Measurements from ENCODE around the gene NFKBIE. TPM values are rescaled to one million over a fixed set of nuclear protein-coding genes. Genes with fewer than 3 reads are reported as not detected.

Gene NFKBIE
- total RNA-seq, 2 experiments from 2014 or later = 13.3 to 17.9 TPM

GRCh38 chr6:44255871-44256774 is 9.2 kb downstream of the NFKBIE start:
- Mint-ChIP-seq H3K9me3 (no peaks in the 10 kb centered on the region), H3K4me1 (ENCODE audit: low read depth) (peaks cover 66% of the 10 kb centered on the region), H3K27ac (peak overlapping the region; percentile 85), H3K4me3 (peak overlapping the region; percentile 85), H3K27me3 (no peaks in the 10 kb centered on the region), H3K36me3 (ENCODE audit: low read depth) (peaks cover 43% of the 10 kb centered on the region)
- ATAC-seq (peak; percentile 21), DNase-seq (peak; percentile 41)
- no peak for TF ChIP-seq CTCF (IDR thresholded peaks at IDR 0.05)
- intact Hi-C loops (cut with micrococcal nuclease) = no loop called here
- ChIA-PET CTCF (interaction anchor here (0.9 to 3.8 kb wide), 18 partner anchors 8 to 160 kb away, joined by 3 to 47 read pairs (median 6); partner anchors contain the start of genes HSP90AB1, SLC29A1 and TMEM151B), POLR2A (interaction anchor here (0.7 to 17.2 kb wide), 17 partner anchors 7 to 102 kb away, joined by 3 to 486 read pairs (median 5); partner anchors contain the start of genes AARS2, HSP90AB1, SLC29A1 and TMEM151B)

GRCh38 chr6:44255105-44255808 is 10.1 kb downstream of the NFKBIE start:
- Mint-ChIP-seq H3K4me3 (peak overlapping the region; percentile 85), H3K27me3 (no peaks in the 10 kb centered on the region), H3K36me3 (ENCODE audit: low read depth) (peaks cover 48% of the 10 kb centered on the region), H3K27ac (peak overlapping the region; percentile 85), H3K9me3 (no peaks in the 10 kb centered on the region), H3K4me1 (ENCODE audit: low read depth) (peaks cover 66% of the 10 kb centered on the region)
- intact Hi-C loops (cut with micrococcal nuclease) = no loop called here
- TF ChIP-seq CTCF (IDR thresholded peaks at IDR 0.05) = no peak
- DNase-seq (peak; percentile 41), ATAC-seq (peak; percentile 1)
- CTCF ChIA-PET = interaction anchor here (1.1 to 3.8 kb wide), 7 partner anchors 8 to 160 kb away, joined by 3 to 47 read pairs (median 10); partner anchors contain the start of gene HSP90AB1
- POLR2A ChIA-PET = interaction anchor here (0.8 to 17.2 kb wide), 12 partner anchors 8 to 130 kb away, joined by 3 to 486 read pairs (median 4); partner anchors contain the start of genes AARS2, HSP90AB1 and SLC29A1

- DNase-seq (peak; percentile 42), ATAC-seq (peak; percentile 1)
- no peak for TF ChIP-seq CTCF (IDR thresholded peaks at IDR 0.05)
- intact Hi-C loops (cut with micrococcal nuclease) = no loop called here
- H3K9me3 Mint-ChIP-seq = no peaks in the 10 kb centered on the region
- peaks cover 56% of the 10 kb centered on the region for H3K36me3 Mint-ChIP-seq (ENCODE audit: low read depth)
- ChIA-PET POLR2A (interaction anchor here (0.8 to 17.2 kb wide), 14 partner anchors 8 to 130 kb away, joined by 3 to 486 read pairs (median 4); partner anchors contain the start of genes AARS2, HSP90AB1 and SLC29A1), CTCF (interaction anchor here (0.8 to 3.2 kb wide), 8 partner anchors 7 to 159 kb away, joined by 3 to 12 read pairs (median 6); no protein-coding TSS in a partner anchor)
- H3K27ac Mint-ChIP-seq = peak overlapping the region; percentile 85
- peaks cover 74% of the 10 kb centered on the region for H3K4me1 Mint-ChIP-seq (ENCODE audit: low read depth)
- H3K4me3 Mint-ChIP-seq = peak overlapping the region; percentile 85
- H3K27me3 Mint-ChIP-seq = no peaks in the 10 kb centered on the region
These were observed 10.9 kb downstream of the NFKBIE start for GRCh38 chr6:44254191-44255104.

GRCh38 chr6:44253307-44254101 is 11.8 kb downstream of the NFKBIE start:
- Mint-ChIP-seq H3K9me3 (no peaks in the 10 kb centered on the region), H3K4me1 (ENCODE audit: low read depth) (peaks cover 81% of the 10 kb centered on the region), H3K4me3 (peak overlapping the region; percentile 5), H3K27me3 (no peaks in the 10 kb centered on the region), H3K36me3 (ENCODE audit: low read depth) (peaks cover 61% of the 10 kb centered on the region), H3K27ac (peak overlapping the region; percentile 59)
- peak; percentile 71 for TF ChIP-seq CTCF (IDR thresholded peaks at IDR 0.05)
- DNase-seq (peak; percentile 81), ATAC-seq (peak; percentile 15)
- ChIA-PET CTCF (interaction anchor here (0.8 to 3.0 kb wide), 8 partner anchors 8 to 158 kb away, joined by 3 to 12 read pairs (median 6); partner anchors contain the start of gene SLC29A1), POLR2A (interaction anchor here (0.8 to 17.2 kb wide), 7 partner anchors 8 to 81 kb away, joined by 3 to 486 read pairs (median 11); partner anchors contain the start of genes HSP90AB1 and SLC29A1)
- intact Hi-C loops (cut with micrococcal nuclease) = no loop called here

All from activated CD8-positive, alpha-beta T cell treated with anti-CD3 and anti-CD28 coated beads for 36 hours (primary cell).